HG02588 (cell line): Measurements from ENCODE around the gene GC.
A peak's percentile ranks its signal among the peaks of the same experiment; 100 is the strongest.
"Not testable (repeated sequence)": the region's sequence is repeated elsewhere in the genome, so short reads cannot be mapped to it uniquely, and the experiment has no call there.

Experiments used
- ATAC-seq: cut with Tn5 transposase; IDR thresholded peaks from one replicate; pipeline ENCODE4 v1.9.1; 2021; ENCODE audit warnings: mild to moderate bottlenecking, moderate library complexity; ENCODE audit not compliant: unreplicated experiment

The GC gene

GRCh38 chr4:71783972-71784371 lies at the start of gene GC:
GC (minus strand) TSS chr4:71784079; CDS start chr4:71784018, 61 bp downstream.
- ATAC-seq, result no peak

- ATAC-seq, result no peak
These were observed 49.5 kb upstream of the GC start for GRCh38 chr4:71833232-71833900.

GRCh38 chr4:71832049-71832448 lies 48.2 kb upstream of the GC start:
- no peak for ATAC-seq

GRCh38 chr4:71830497-71831190 lies 46.8 kb upstream of the GC start:
- ATAC-seq, result peak; percentile 87

- no peak for ATAC-seq
These were observed 44.6 kb upstream of the GC start for GRCh38 chr4:71828470-71828869.

- no peak for ATAC-seq
These were observed 43.9 kb upstream of the GC start for GRCh38 chr4:71827826-71828225.

GRCh38 chr4:71816676-71817303 lies 32.9 kb upstream of the GC start:
- ATAC-seq, result no peak

- no peak for ATAC-seq
These were observed 30.6 kb upstream of the GC start for GRCh38 chr4:71814433-71814832.

GRCh38 chr4:71809805-71810204 lies 25.9 kb upstream of the GC start:
- ATAC-seq, result not testable (repeated sequence)

- ATAC-seq, result no peak
These were observed 23.6 kb upstream of the GC start for GRCh38 chr4:71807469-71807868.

GRCh38 chr4:71805230-71805629 lies 21.4 kb upstream of the GC start:
- ATAC-seq, result not testable (repeated sequence)

- not testable (repeated sequence) for ATAC-seq
These were observed 20.3 kb upstream of the GC start for GRCh38 chr4:71804017-71804697.

- ATAC-seq, result no peak
These were observed 2.1 kb upstream of the GC start for GRCh38 chr4:71785959-71786358.

- no peak for ATAC-seq
These were observed 804 bp upstream of the GC start for GRCh38 chr4:71784569-71785197.

- ATAC-seq, result no peak
These were observed 6.0 kb downstream of the GC start for GRCh38 chr4:71777891-71778290.

- no peak for ATAC-seq
These were observed 8.4 kb downstream of the GC start for GRCh38 chr4:71775449-71775848.

- no peak for ATAC-seq
These were observed 9.7 kb downstream of the GC start for GRCh38 chr4:71774136-71774535.

GRCh38 chr4:71773004-71773403 lies 10.9 kb downstream of the GC start:
- ATAC-seq, result no peak

GRCh38 chr4:71772592-71772991 lies 11.3 kb downstream of the GC start:
- ATAC-seq, result no peak

- no peak for ATAC-seq
These were observed 12.3 kb downstream of the GC start for GRCh38 chr4:71771613-71772012.

GRCh38 chr4:71769434-71769833 lies 14.4 kb downstream of the GC start:
- no peak for ATAC-seq
